Epithelial cell of proximal tubule (primary cell): ENCODE measurements around the gene C1orf74. TPM values are rescaled to one million over a fixed set of nuclear protein-coding genes. Genes with fewer than 3 reads are reported as not detected.
"Not testable (repeated sequence)": the region's sequence is repeated elsewhere in the genome, so short reads cannot be mapped to it uniquely, and the experiment has no call there.

ENCODE experiments used
- DNase-seq: peaks from one replicate; pipeline ENCODE4 v3.0.0-alpha.2; 2011; ENCODE audit warnings: low read depth
- H3K4me3 ChIP-seq: 2 replicates; pipeline ENCODE4 v1.5.1; 2011; ENCODE audit warnings: low read depth, mild to moderate bottlenecking, low read length
- CTCF ChIP-seq: conservative IDR thresholded peaks from 2 replicates; pipeline ENCODE4 v1.5.1; 2012; ENCODE audit warnings: low read depth, mild to moderate bottlenecking, low read length
- total RNA-seq: library from RNA; depleted of rRNA; stranded (reverse); fragments of >200 nt; gene quantifications from 2 replicates; pipeline ENCODE4 v1.2.3, GENCODE V29; 2015

Gene C1orf74
- total RNA-seq, 1 donor from 2014 or later: 4.4 TPM

GRCh38 chr1:209797978-209798639, 13.8 kb upstream of the C1orf74 start:
- DNase-seq: no peak
- TF ChIP-seq CTCF: peak; percentile 31

GRCh38 chr1:209793711-209794110, 9.4 kb upstream of the C1orf74 start:
- DNase-seq: not testable (repeated sequence)

More at GRCh38 chr1:209797978-209798639, 13.8 kb upstream of the C1orf74 start:
- no peak overlapping the region for H3K4me3 ChIP-seq

GRCh38 chr1:209791920-209792319, 7.6 kb upstream of the C1orf74 start:
- no peak for DNase-seq
- no peak for TF ChIP-seq CTCF
- H3K4me3 ChIP-seq: no peak overlapping the region

More at GRCh38 chr1:209793711-209794110, 9.4 kb upstream of the C1orf74 start:
- H3K4me3 ChIP-seq: not testable (repeated sequence)

GRCh38 chr1:209790286-209791193, 6.2 kb upstream of the C1orf74 start:
- no peak for DNase-seq
- H3K4me3 ChIP-seq: no peak overlapping the region
- TF ChIP-seq CTCF: no peak

- DNase-seq: no peak
- TF ChIP-seq CTCF: no peak
- H3K4me3 ChIP-seq: no peak overlapping the region
Measured at GRCh38 chr1:209789245-209789644, 4.9 kb upstream of the C1orf74 start.

- no peak for TF ChIP-seq CTCF
- H3K4me3 ChIP-seq: no peak overlapping the region
- DNase-seq: no peak
Measured at GRCh38 chr1:209787551-209787950, 3.2 kb upstream of the C1orf74 start.

- H3K4me3 ChIP-seq: no peak overlapping the region
- no peak for TF ChIP-seq CTCF
- no peak for DNase-seq
Measured at GRCh38 chr1:209786146-209786545, 1.8 kb upstream of the C1orf74 start.
